Prostate gland (tissue), 2 donors: ENCODE data around the gene TBX18.

Experiments used
- POLR2A ChIP-seq: fragments of 450-650 bp; IDR thresholded peaks from one replicate; pipeline ENCODE4 v1.6.1; 2016; ENCODE audit warnings: antibody characterized with exemption, mild to moderate bottlenecking
- POLR2AphosphoS5 ChIP-seq: sonication (generic); formaldehyde crosslinking; IDR thresholded peaks from one replicate; pipeline ENCODE4 v1.6.1; 2017; ENCODE audit warnings: antibody characterized with exemption
- TF ChIP-seq, protein P1 (sequence below), 4 experiments: fragments of 200-600 bp in 2 of 4; fragments of 450-650 bp in 2 of 4; sonication (generic) in 2 of 4; IDR thresholded peaks; 1 replicate in 3 of 4; 2 replicates in 1 of 4; pipeline ENCODE4 v1.5.1; 2016 to 2019; ENCODE audit warnings: antibody characterized with exemption in 4 of 4, mild to moderate bottlenecking in 2 of 4, moderate library complexity in 2 of 4

DNA sequence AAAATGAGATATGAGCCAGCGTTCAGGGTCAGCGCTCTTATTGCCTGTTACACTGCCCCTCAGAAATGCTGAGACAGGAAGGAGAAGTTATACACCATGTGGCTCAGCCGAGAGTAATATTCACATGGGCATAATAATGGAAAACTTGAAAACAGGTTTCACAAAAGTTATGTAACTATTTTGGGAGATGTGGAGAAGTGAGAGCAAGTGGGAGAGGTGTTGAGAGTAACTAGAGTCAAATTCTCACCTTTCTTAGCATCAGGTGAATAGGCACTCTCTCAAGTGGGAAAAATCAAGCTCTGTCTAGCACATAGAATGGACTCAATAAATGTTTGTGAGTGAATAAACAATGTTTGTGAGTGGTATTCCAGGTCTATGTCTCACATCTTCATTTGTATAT, 94.5 kb downstream of the TBX18 start:
- TF ChIP-seq, protein P1, sequence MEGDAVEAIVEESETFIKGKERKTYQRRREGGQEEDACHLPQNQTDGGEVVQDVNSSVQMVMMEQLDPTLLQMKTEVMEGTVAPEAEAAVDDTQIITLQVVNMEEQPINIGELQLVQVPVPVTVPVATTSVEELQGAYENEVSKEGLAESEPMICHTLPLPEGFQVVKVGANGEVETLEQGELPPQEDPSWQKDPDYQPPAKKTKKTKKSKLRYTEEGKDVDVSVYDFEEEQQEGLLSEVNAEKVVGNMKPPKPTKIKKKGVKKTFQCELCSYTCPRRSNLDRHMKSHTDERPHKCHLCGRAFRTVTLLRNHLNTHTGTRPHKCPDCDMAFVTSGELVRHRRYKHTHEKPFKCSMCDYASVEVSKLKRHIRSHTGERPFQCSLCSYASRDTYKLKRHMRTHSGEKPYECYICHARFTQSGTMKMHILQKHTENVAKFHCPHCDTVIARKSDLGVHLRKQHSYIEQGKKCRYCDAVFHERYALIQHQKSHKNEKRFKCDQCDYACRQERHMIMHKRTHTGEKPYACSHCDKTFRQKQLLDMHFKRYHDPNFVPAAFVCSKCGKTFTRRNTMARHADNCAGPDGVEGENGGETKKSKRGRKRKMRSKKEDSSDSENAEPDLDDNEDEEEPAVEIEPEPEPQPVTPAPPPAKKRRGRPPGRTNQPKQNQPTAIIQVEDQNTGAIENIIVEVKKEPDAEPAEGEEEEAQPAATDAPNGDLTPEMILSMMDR (IDR thresholded peaks at IDR 0.05) = no peak
- no peak for TF ChIP-seq POLR2A
- TF ChIP-seq POLR2AphosphoS5 = no peak
